IgD-negative memory B cell (primary cell): ENCODE results near the gene LILRA5. TPM values are rescaled to one million over a fixed set of nuclear protein-coding genes. Genes with fewer than 3 reads are reported as not detected.
"Not testable (repeated sequence)": the region's sequence is repeated elsewhere in the genome, so short reads cannot be mapped to it uniquely, and the experiment has no call there.

Source experiments
- H3K27ac Mint-ChIP-seq, 3 donors: one replicate each; pipeline ENCODE4 v1.8.0; 2020 to 2022; ENCODE audit warnings: mild to moderate bottlenecking in 3 of 3, mixed read lengths in 3 of 3, moderate library complexity in 1 of 3
- H3K27me3 Mint-ChIP-seq: one replicate; pipeline ENCODE4 v1.8.0; 2021; ENCODE audit warnings: mixed read lengths
- H3K36me3 Mint-ChIP-seq: one replicate; pipeline ENCODE4 v1.8.0; 2020; ENCODE audit warnings: mild to moderate bottlenecking, mixed read lengths
- H3K4me1 Mint-ChIP-seq, 3 donors: one replicate each; pipeline ENCODE4 v1.8.0; 2020 to 2022; ENCODE audit warnings: mixed read lengths in 3 of 3, mild to moderate bottlenecking in 1 of 3
- H3K4me3 Mint-ChIP-seq, 4 donors: one replicate each; pipeline ENCODE4 v1.8.0; 2020 to 2022; ENCODE audit warnings: mild to moderate bottlenecking in 4 of 4, mixed read lengths in 4 of 4, moderate library complexity in 3 of 4
- H3K9me3 Mint-ChIP-seq, 3 donors: one replicate each; pipeline ENCODE4 v1.8.0; 2020 to 2021; ENCODE audit warnings: mixed read lengths in 3 of 3, mild to moderate bottlenecking in 1 of 3
- polyA plus RNA-seq: library from polyadenylated mRNA; unstranded; fragments of 300-500 nt; fragmentation: Illumina TruSeq; gene quantifications from one replicate; pipeline ENCODE4 v1.2.3, GENCODE V29; 2021

LILRA5 gene
- polyA plus RNA-seq, 1 donor from 2014 or later, result 0.59 TPM

DNA sequence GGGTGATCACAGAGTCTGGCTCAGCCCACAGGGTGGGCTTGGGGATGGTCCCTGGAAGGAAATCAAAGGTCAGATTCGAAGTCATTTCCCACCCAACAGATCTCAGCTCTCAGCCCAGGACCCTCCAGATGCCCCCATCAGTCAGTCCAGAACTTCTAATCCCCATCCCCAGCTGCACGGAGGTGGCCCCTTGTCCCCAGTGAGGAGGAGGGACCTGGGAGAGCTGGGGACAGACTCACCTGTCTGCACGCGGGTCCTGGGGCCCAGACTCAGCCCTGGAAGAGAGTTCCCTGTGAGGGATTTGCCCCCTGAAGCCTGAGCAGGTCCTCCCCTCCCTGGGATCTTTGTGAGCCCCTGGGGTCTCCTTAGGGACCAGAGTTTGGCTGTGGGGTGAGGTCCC lies 32.9 kb downstream of the LILRA5 start:
- Mint-ChIP-seq H3K4me1 (peaks cover 34 to 36% (median 35%) of the 10 kb centered on the region in 3 donors), H3K4me3 (peak overlapping the region in 1 of 4 donors; percentile 91), H3K27ac (peak overlapping the region in 1 of 3 donors; percentile 90), H3K27me3 (peaks cover 19% of the 10 kb centered on the region)
- not testable (repeated sequence) for H3K36me3 Mint-ChIP-seq, H3K9me3 Mint-ChIP-seq

DNA sequence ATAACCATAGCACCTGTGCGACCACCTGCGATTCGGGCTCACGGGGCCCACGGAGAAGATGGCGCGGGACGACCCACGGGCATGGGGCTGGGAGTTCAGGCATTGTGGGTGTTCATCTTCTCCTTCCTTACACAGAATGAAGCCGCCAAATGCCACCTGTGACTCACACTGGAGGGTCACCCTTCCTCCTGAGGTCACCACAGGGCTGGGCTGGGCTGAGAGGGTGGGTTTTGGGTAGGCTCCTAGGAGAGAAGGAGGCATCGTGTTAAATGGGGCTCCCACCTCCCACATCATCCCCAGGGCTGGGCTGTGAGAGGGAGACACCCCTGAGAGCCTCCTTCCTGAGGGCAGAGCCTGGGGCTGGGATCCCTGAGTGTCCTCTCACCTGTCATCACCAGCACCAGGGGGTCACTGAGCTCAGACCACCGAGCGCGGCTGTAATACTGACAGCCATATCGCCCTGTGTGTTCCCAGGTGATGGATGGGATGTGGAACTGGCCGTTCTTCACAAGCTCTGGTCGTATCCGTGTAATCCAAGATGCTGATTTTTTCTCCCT lies 33.5 kb downstream of the LILRA5 start:
- Mint-ChIP-seq H3K27ac (no peak overlapping the region), H3K4me1 (peaks cover 29 to 31% (median 30%) of the 10 kb centered on the region in 3 donors), H3K27me3 (peaks cover 19% of the 10 kb centered on the region), H3K9me3 (peaks cover 0 to 2% (median 0%) of the 10 kb centered on the region in 3 donors), H3K4me3 (peak overlapping the region in 1 of 4 donors; percentile 27), H3K36me3 (peaks cover 2% of the 10 kb centered on the region)

DNA sequence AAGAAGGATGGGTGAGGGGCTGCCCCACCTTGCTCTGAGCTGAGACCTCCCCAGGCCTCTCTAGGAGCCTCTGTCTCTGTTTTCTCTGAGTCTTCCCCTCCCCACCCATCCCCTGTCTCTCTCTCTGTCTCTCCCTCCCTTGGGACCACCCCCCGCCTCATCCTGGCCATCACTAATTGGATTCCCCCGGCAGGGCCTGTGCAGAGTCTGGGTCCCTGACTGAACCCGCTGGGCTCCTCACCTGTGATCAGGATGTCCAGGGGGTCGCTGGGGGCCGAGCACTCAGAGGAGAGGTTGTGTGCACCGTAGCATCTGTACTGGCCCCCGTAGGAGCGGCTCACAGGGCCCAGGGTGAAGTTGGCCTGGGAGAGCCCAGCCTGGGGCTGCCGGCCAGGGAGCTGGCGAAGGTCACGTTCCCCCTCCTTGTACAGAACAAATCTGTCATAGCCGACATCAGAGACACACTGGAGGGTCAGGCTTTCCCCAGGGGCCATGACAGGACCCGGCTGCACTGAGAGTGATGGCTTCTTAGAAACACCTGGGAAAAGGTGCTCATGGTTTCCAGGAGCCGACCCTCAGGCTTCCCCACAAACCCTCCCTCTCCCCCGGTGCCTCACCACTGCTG lies 34.3 kb downstream of the LILRA5 start:
- not testable (repeated sequence) for H3K4me3 Mint-ChIP-seq, H3K36me3 Mint-ChIP-seq, H3K9me3 Mint-ChIP-seq, H3K27ac Mint-ChIP-seq
- Mint-ChIP-seq H3K27me3 (peaks cover 25% of the 10 kb centered on the region), H3K4me1 (peaks cover 28 to 36% (median 28%) of the 10 kb centered on the region in 3 donors)

DNA sequence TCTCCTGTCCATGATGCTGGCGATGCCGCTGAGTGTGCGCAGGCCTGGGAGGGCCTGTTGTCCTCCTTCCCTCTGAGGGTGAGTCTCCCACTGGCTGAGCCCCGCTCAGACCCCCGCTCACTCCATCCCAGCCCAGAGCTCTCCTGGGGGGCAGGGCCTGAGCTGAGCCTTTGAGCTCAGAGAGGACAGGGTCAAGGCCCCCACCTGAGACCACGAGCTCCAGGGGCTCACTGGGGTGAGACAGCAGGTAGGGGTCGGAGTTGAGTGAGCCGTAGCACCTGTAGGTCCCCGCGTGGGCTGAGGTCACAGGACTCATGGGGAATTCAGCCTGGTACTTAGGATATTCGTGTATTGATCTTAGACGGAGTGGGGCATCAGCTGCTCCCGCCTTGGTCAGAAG lies 34.9 kb downstream of the LILRA5 start:
- Mint-ChIP-seq H3K4me1 (peaks cover 22 to 35% (median 24%) of the 10 kb centered on the region in 3 donors), H3K27ac (peak overlapping the region in 1 of 3 donors; percentile 69), H3K27me3 (peaks cover 25% of the 10 kb centered on the region)
- H3K4me3 Mint-ChIP-seq, H3K36me3 Mint-ChIP-seq, H3K9me3 Mint-ChIP-seq: not testable (repeated sequence)

DNA sequence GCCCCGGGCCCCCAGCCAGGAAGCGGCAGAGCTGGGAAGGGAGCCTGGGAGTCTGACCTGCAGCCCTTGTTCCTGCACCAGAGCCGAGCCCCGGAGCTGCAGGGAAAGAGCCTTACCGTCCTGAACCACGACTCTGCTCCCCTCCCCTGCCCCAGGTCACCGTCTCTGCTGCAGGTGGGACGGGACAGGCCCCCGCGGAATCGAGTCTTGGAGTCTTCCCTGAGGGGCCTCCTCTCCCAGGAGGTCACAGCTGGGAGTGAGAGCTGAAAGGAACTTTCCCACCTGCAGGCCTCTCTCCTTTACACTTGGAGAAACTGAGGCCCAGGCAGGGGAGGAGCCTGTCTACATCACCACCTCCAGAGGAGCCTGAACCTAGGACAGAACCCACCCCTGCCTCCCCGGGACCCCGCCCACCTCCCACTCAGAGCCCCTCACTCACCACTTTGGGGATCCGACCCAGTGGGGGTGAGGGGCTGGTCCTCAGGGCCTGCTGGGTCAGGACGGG lies 35.8 kb downstream of the LILRA5 start:
- not testable (repeated sequence) for H3K36me3 Mint-ChIP-seq, H3K4me3 Mint-ChIP-seq, H3K27ac Mint-ChIP-seq, H3K9me3 Mint-ChIP-seq
- peaks cover 14 to 30% (median 16%) of the 10 kb centered on the region in 3 donors for H3K4me1 Mint-ChIP-seq
- H3K27me3 Mint-ChIP-seq, result peaks cover 25% of the 10 kb centered on the region

DNA sequence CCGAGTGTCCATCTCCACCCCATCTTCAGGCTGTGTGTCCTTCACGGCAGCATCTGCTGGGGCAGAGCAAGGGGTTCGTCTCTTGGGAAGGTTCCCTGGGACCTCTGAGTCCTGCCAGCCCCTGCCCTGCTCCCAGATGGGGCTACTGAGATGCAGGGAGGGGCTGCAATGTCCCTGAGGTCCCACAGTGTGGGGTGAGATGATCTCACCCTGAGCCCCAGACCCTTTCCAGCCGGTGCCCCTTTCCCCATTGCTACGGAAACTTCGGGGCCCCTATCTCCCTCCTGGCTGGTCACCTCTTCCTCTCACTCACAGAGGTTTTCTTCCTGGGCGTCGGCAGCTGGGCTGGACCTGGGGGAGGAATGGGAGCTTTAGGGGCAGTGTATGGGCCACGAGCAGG lies 37.0 kb downstream of the LILRA5 start:
- Mint-ChIP-seq H3K27me3 (peaks cover 22% of the 10 kb centered on the region), H3K27ac (no peak overlapping the region), H3K4me3 (no peak overlapping the region), H3K36me3 (no peaks in the 10 kb centered on the region), H3K9me3 (peaks cover 0 to 2% (median 0%) of the 10 kb centered on the region in 3 donors), H3K4me1 (peaks cover 7 to 24% (median 7%) of the 10 kb centered on the region in 3 donors)

DNA sequence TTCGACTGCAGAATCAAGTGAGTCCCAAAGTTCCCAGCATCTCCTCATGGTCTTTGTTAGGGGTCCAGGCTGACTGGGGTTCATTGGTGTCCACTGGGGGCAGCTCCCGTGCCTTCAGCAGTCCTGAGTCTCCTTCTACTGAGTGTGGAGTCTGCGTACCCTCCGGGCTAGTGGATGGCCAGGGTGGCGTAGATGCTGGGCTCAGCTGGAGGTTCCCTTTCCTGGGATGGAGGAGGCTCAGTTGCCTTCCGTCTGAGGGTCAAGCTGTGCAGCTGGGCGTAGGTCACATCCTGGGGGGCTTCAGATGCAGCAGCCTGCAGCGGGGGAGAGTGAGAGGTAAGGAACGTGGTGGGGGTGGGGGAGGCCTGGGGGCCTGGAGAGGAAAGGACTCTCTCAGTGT lies 38.5 kb downstream of the LILRA5 start:
- not testable (repeated sequence) for H3K9me3 Mint-ChIP-seq, H3K27ac Mint-ChIP-seq, H3K36me3 Mint-ChIP-seq, H3K4me3 Mint-ChIP-seq
- Mint-ChIP-seq H3K4me1 (peaks cover 0 to 17% (median 4%) of the 10 kb centered on the region in 3 donors), H3K27me3 (peaks cover 17% of the 10 kb centered on the region)

DNA sequence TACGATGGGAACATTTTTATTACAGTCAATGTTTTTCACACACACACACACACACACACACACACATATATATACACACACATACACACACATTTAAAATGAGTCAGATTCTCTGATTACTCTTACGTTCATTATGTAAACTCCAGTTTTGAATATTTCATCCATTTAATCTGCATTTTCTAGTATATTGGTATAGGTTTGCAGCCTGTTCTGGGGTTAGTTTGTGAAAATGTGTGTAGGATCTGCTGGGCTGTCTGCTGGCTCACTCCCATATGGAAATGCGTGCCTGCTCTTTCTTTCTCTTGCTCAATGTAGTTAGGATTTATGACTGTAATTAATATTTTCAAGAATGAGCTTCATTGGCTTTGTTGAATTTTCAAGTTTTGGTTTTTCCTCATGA lies 39.1 kb downstream of the LILRA5 start:
- Mint-ChIP-seq H3K36me3 (no peaks in the 10 kb centered on the region), H3K4me3 (no peak overlapping the region), H3K9me3 (no peaks in the 10 kb centered on the region), H3K27ac (no peak overlapping the region), H3K4me1 (peaks cover 0 to 17% (median 4%) of the 10 kb centered on the region in 3 donors), H3K27me3 (peaks cover 14% of the 10 kb centered on the region)

DNA sequence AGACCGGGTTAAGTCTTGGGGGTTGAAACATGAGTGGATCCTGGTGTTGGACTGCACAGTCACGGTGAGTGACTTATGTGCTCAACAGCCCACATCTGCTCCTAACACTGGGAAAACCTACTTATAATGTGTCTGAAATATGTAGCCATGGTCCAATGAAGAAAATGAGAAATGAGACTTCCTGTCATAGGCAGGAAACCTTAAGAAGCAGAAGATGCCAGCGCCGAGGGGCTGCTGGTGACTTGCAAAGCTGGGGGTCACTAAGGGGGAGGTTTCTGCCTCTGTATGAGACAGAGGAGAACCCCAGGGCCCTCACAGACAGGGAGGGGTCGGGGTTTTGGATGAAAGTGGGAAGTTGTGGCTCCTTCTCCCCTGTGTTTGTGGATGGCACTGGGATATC lies 40.8 kb downstream of the LILRA5 start:
- Mint-ChIP-seq H3K27me3 (peaks cover 12% of the 10 kb centered on the region), H3K4me1 (peaks cover 2 to 17% (median 4%) of the 10 kb centered on the region in 3 donors)
- not testable (repeated sequence) for H3K36me3 Mint-ChIP-seq, H3K4me3 Mint-ChIP-seq, H3K9me3 Mint-ChIP-seq, H3K27ac Mint-ChIP-seq

DNA sequence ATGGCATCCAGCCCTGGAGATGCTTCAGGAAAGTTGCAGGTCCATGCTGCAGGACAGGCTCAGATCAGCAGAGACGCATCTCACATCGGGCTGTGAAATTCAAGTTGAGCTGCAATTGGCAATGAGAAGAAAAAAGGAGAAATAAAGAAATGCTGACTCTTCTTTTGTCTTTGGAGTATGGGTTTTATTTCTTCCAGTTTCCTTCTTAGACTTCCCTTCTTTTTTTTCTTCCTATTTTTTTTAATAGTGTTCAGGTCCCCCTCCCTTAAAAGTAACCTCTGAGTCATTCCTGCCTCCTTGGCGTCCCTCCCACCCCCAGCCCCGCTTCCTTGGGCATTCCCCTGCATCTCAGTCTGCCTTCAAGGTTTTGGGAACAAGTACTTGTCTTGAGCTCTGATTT lies 41.4 kb downstream of the LILRA5 start:
- H3K36me3 Mint-ChIP-seq, H3K9me3 Mint-ChIP-seq, H3K27ac Mint-ChIP-seq: not testable (repeated sequence)
- H3K27me3 Mint-ChIP-seq, result peaks cover 12% of the 10 kb centered on the region
- peak overlapping the region in 1 of 4 donors; percentile 48 for H3K4me3 Mint-ChIP-seq
- peaks cover 2 to 17% (median 4%) of the 10 kb centered on the region in 3 donors for H3K4me1 Mint-ChIP-seq

DNA sequence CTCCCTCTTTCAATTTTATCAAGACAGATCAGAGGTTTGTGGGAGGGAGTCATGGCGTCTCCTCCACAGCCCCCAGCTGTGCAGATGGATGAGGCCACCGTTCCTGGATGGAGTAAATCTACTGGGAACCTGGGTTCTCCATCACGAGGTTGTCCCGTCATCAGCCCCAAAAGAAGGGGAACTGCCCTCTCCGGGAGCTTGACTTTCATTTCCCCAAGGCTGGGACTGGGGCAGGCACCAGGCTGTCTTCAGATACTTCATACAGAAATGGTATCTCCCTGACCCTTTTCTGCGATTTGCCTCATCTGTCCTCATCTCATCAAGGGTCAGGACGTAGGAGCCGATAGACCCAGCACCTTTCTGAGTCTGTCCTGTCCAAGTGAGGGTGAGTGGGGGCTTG lies 41.9 kb downstream of the LILRA5 start:
- H3K36me3 Mint-ChIP-seq, result no peaks in the 10 kb centered on the region
- no peaks in the 10 kb centered on the region for H3K9me3 Mint-ChIP-seq
- peak overlapping the region in 1 of 4 donors; percentile 48 for H3K4me3 Mint-ChIP-seq
- H3K27ac Mint-ChIP-seq, result no peak overlapping the region
- H3K4me1 Mint-ChIP-seq, result peaks cover 2 to 17% (median 4%) of the 10 kb centered on the region in 3 donors
- H3K27me3 Mint-ChIP-seq, result peaks cover 12% of the 10 kb centered on the region

GRCh38 chr19:54268936-54269335 lies 44.0 kb downstream of the LILRA5 start:
- Mint-ChIP-seq H3K27ac (no peak overlapping the region), H3K9me3 (no peaks in the 10 kb centered on the region), H3K4me1 (peaks cover 5 to 12% (median 7%) of the 10 kb centered on the region in 3 donors), H3K36me3 (no peaks in the 10 kb centered on the region), H3K4me3 (no peak overlapping the region), H3K27me3 (peaks cover 10% of the 10 kb centered on the region)

GRCh38 chr19:54266133-54266532 lies 46.8 kb downstream of the LILRA5 start:
- Mint-ChIP-seq H3K27ac (peak overlapping the region in 1 of 3 donors; percentile 50), H3K27me3 (peaks cover 8% of the 10 kb centered on the region), H3K4me3 (no peak overlapping the region), H3K36me3 (no peaks in the 10 kb centered on the region), H3K4me1 (peaks cover 0 to 5% (median 3%) of the 10 kb centered on the region in 3 donors), H3K9me3 (no peaks in the 10 kb centered on the region)

GRCh38 chr19:54262470-54262869 lies 50.5 kb downstream of the LILRA5 start:
- Mint-ChIP-seq H3K4me3 (no peak overlapping the region), H3K4me1 (peaks cover 0 to 3% (median 3%) of the 10 kb centered on the region in 3 donors), H3K9me3 (no peaks in the 10 kb centered on the region), H3K27ac (no peak overlapping the region), H3K27me3 (peaks cover 6% of the 10 kb centered on the region), H3K36me3 (no peaks in the 10 kb centered on the region)

DNA sequence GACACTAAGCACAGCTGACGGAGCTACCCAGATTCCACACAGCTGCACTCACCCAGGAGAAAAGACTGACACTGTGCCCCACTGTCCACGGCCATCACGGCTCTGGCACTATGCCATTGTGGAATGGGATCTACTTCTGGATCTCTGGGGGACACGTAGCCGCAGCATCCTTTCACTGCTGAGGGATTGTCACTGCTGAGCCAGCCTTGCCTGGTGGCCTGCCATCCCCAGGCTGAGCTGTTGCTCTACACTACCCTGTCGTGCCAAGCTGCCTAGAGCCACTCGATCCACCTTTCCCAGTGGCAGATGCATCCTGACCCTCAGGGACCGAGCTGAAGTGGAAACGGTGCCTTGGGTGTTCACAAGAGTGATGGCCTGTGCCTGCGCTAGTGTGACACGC lies 50.9 kb downstream of the LILRA5 start:
- Mint-ChIP-seq H3K4me3 (no peak overlapping the region), H3K9me3 (no peaks in the 10 kb centered on the region), H3K27ac (no peak overlapping the region), H3K4me1 (peaks cover 0 to 3% (median 3%) of the 10 kb centered on the region in 3 donors), H3K36me3 (no peaks in the 10 kb centered on the region), H3K27me3 (peaks cover 6% of the 10 kb centered on the region)

GRCh38 chr19:54257116-54257480 lies 55.9 kb downstream of the LILRA5 start, which contains the start of gene LILRB5:
Gene LILRB5 (minus strand): TSS chr19:54257273. CDS start chr19:54257193, 80 bp downstream.
- Mint-ChIP-seq H3K36me3 (no peaks in the 10 kb centered on the region), H3K9me3 (no peaks in the 10 kb centered on the region), H3K4me1 (no peaks in the 10 kb centered on the region), H3K27me3 (peaks cover 7% of the 10 kb centered on the region), H3K4me3 (no peak within 1 kb of the TSS), H3K27ac (no peak within 1 kb of the TSS)
